ENCODE measurements around the gene P2RX6.
"Not testable (repeated sequence)": the region's sequence is repeated elsewhere in the genome, so short reads cannot be mapped to it uniquely, and the experiment has no call there.

Gene P2RX6

DNA sequence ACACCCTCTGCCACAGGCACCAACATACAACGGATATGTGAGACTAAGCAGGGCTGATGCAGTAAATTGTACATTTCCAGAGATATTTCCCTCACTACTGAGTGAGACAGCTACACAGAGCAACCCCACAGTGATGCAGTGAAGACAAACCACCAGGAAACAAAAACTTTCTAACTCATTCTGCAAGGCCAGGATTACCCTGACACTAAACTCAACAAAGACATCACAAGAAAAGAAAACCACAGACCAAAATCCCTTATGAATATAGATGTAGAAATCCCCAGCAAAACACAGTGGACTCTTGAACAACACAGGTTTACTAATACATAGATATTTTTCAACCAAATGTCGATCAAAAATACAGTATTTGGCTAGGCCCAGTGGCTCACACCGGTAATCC lies 18.9 kb downstream of the P2RX6 start:
- no peak for DNase-seq

DNA sequence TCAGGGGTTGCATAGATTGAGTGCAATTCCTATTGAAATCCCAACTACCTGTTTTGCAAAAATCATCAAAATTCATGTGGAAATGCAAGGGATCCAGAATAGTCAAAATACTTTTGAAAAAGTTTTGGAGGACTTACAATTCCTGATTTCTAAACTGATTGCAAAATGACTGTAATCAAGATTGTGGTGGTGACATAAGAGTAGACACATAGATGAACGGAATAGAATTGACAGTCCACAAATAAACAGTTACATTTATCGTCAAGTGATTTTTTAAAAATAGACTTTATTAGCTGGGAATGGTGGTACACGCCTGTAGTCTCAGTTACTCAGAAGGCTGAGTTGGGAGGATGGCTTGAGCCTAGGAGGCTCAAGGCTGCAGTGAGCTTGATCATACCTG lies 20.0 kb downstream of the P2RX6 start:
- no peak for DNase-seq

DNA sequence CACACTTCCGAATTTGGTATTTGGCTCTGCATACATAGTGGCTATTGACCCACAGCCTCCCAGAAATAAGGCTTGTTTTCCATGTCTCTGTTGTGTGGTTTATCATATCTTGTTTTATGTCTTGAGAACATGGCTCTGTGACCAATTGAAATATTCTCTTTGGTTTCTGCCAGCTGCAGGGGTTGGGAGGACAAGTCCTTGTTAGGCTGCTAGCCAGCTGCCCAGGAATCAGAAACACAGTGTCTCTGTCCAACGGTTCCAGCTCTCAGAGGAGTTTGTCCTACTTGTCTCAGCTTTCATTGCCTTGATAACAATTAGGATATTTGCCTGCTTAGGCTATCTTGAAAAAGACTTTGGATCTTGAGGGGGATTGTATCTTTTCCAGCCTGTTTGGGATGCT lies 23.4 kb downstream of the P2RX6 start:
- DNase-seq = no peak

DNA sequence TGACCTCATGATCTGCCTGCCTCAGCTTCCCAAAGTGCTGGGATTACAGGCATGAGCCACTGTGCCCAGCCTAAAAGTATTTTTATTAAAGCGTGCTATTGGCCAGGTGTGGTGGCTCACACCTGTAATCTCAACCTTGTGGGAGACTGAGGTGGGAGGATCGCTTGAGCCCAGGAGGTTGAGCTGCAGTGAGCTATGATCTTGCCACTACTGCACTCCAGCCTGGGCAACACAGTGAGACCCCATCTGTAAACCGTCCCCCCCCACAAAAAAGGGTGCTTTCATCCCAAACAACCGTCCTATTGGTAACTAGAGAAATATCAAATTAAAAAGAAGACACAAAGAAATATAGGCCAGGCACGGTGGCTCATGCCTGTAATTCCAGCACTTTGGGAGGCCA lies 24.2 kb downstream of the P2RX6 start:
- not testable (repeated sequence) for DNase-seq

DNA sequence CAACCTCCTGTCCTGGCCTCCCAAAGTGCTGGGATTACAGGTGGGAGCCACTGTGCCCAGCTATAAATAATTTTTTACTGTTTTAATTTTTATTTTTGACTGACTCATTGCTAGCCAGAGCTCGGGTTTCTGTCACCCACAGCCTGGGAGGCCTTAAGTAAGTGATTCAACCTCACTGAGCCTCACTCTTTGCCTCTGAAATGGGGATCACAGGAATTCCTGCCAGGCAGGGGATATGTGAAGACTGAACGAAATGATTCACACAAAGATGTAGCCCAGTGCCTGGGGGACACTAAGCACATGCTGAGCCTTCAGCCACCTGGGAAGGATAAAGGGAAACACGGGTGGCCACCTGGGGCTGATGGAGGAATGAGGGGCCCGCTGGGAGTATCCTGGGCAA lies 27.0 kb downstream of the P2RX6 start:
- no peak for DNase-seq

DNA sequence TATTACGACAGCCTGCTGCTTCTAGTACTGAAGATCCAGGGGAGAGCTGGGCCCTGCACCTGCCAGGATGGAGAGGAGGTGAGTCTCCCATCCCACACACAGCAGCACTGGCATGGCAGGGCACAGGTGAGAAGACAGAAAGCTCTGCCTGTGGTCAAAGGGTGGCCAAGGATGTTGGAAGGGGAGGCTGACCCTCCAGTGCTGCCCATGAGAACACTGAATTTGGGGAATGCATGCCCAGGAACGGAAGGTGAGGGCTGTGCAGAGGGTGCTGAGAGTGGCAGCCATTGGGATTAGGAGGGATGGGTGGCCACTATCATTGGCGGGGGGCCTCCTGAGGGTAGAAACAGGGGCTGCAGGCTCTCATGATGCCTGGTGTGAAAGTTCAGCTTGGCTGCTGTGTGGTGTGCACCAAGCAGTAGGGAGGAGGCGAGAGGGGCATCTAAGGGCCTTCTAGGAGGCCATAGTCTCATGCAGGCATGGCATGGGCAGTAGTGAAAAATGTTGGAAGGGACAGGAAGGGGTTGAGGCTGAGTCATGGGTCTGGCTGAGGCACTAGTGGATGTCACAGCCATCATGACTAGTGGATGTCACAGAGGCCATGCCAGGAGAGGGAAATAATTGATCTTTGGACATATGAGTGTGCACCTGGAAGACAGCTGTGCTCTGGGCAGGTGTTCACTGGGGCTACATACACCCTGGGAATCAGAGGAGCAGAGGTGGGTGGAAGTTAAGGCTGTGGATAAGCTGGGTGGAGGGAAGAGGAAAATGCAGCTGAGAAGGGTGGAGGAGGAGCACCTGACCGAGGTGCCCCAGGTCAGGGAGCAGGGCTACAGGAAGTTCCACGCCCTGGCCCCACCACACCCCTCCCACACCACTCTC lies 28.3 kb downstream of the P2RX6 start:
- DNase-seq = no peak

DNA sequence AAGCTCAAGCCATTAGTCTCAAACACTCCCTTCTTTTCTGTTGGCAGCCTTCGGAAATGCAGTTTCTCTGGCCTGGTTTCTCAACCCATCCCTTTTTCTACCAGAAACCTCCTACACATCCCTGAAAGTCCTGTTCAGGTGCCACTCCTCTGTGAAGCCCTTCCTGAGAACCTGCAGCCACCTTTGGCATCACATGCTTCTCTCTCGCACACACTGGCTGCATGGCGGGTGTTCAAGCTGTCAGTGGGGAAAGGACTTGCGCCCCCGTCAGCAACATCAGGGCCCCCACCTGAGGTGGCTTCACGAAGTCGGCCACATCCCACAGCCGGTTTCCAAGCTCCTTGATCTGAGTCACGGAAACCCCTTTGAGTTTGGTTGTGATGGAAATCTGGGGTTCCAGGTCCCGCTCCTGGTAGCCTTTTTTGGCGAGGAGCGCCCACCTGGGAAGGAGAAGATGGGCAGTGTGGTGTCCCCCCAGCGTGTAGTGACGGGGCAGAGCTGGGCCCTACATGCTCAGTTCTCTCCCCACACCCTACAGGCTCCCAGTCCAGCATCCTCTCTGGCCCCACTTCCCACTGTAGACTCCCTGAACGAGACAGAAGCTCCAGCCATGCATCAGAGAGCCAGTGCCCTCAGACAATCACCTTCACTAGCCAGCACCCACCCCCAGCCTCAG lies 29.0 kb downstream of the P2RX6 start:
- DNase-seq = no peak

DNA sequence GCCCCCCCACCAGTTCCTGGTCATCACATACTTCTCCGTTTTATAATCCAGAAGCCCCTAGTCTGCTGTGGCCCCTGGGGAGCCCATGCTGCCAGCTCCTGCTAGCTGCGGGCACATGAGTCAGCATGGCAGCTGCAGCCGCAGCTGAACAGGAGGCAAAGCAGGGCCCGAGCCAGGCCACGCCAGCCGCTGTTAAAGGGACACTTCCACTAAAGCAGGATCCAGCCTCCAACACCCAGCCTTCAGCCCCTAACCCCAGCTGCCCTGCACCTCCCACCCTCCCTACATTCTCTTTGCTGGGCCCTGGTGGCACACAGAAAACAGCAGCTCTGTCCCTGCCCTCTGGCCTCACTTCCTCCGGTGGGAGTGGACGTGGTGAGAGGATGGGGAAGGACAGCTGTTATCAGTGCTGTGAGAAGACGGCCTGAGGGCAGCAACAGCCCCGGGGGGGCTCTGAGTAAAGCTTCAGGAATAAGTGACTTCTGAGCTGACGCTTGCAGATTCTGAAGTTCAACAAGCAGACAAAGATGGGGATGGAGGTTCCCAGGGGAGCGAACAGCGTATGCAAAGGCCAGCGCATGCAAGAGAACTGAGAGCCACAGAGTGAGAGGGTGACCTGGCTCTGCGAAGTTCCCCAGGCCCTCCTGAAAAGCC lies 30.1 kb downstream of the P2RX6 start:
- no peak for DNase-seq

DNA sequence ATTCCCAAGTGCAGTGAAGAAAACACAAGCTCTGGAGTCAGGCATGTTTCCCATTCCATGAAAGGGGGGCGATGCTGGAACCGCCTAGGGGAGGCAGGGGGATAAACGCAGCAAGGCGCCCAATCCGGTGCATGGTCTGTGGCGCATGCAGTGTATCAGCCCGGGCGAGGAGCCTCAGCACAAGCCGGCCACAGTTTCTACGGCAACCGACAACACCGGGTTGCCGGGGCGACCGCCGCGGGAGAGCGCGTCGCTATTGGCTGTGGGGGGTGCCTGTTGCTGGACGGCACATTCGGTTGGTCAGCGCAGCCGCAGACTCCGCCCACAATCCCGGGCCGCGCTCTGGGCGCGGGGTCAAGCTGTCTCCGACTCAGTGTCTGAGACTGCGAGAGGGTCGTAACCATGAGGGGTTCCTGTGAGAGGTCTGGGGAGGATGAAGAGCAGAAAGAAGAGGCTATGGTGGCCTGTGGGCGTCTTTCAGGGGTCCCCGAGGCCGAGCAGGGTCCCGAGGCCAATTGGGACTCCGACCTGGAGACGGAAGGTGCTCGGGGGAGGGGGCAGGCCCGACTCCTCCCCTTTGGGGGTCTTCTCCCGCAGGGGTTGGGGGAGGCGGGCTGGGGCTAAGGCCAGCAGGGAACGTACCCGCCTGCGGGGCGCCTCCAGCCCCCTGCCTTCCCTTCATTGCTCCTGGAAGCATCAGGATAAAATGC lies 30.8 kb downstream of the P2RX6 start, which contains the start of gene LRRC74B:
Gene LRRC74B, plus strand, starts transcription at position 362 of the 710 bp plus-strand sequence. Its CDS starts 41 bp downstream, at position 403.
- peak; percentile 39 to 41 for DNase-seq

DNA sequence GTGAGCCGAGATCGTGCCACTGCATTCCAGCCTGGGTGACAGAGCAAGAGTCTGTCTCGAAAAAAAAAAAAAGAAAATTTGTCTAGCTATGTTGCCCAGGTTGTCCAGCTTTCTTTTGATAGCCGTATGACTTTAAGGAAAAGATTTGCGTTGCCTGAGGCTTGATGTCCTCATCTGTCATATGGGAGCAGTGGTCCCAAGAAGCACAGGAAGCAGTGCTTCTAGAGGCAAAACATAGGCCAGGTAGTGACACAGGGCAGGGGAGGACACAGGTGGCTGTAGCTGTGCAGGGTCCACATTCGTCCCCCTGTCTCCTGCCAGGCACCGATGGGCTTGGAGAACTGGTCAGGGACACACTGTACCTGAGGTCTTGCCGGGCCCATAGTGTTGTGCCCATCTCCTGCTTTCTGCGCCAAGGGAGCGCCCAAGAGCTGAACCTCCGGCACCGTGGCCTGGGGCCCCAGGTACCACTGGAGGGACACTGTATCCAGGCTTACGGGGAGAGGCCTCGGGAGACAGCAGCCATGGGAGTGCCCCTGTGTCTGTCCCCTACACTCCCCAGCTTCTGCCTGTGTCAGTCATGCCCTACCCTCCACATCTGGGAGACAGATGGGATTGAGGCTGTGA lies 32.2 kb downstream of the P2RX6 start:
- no peak for DNase-seq

DNA sequence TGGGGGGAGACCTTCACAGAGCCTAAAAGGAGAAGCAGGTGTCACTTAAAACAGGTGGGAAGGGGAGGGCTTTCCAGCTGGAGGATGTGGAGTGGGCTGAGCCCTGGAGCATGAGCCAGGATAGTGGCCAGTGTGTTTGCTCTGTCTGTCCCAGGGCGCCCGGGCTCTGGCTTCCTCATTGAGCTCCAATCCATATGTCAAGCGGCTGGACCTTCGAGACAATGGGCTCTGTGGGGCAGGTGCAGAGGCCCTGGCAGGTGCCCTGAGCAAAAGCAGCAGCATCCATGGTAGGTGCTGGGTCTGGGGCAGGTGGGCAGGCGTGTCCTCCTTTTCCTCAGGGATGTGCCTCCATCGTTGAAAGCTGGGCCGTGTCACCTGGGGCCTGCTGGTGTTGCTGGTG lies 32.8 kb downstream of the P2RX6 start:
- DNase-seq = no peak

DNA sequence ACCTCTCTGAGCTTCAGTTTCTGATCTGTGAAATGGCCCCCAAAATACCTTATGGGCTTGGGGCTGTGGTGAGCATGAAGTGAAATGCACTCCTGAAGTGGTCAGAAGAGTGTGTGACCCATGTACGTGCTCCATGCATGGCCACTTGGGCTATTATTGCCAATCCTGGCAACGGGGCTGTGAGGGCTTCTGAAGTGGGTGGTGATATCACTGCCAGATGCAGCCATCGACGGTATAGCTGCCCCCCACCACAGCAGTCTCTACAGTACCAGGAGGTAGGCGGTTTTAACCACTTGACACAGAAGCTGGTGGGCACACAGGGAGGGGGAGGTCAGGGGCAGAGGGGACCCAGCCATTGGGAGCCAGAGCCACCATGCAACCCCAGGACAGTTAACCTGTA lies 33.5 kb downstream of the P2RX6 start:
- not testable (repeated sequence) for DNase-seq

DNA sequence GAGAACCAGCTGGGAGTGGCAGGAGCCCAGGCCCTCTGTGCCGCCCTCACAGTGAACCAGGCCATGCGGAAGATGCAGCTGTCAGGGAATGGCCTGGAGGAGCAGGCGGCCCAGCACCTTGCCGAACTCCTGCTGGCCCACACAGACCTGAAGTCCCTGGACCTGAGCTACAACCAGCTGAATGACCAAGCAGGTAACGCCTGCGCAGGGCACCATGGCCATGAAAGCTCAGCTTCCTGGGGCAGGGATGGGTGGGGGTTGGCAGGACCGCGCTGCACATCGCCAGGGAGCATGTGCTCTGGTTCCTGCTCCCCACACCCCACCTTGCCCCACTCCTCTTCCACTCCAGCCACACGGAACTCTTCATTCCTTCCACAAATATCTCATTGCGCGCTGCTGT lies 34.0 kb downstream of the P2RX6 start:
- not testable (repeated sequence) for DNase-seq

DNA sequence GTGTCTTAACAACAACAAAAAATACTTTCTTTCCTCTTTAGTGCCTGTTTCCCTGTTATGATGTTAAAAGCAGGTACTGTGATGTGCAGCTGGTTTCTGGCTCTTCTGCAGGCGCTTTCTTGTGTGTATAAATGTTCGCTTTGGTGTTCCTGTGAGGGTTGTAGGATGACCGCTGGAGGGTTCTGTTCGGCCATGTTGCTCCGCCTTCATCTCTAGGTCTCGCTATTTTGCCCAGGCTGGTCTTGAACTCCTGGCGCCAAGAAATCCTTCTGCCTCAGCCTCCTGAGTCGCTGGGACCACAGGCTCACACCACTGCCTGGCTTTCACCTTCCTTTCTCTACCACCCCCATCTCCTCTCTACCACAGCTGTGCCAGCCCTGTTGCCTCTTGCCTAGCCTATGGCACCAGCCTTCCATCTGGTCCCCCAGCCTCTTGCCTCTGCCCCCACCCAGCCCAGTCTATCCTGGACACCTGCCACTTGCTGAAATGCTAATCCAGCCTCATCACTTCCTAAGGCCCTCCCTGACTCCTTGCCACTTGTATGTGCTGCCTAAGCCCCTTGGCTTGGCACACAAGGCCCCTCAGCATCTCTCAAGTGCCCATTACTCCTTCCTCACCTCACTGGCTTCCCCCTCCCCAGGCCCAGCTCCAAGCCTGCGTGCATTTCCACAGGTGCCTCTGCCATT lies 36.3 kb downstream of the P2RX6 start:
- DNase-seq = no peak

DNA sequence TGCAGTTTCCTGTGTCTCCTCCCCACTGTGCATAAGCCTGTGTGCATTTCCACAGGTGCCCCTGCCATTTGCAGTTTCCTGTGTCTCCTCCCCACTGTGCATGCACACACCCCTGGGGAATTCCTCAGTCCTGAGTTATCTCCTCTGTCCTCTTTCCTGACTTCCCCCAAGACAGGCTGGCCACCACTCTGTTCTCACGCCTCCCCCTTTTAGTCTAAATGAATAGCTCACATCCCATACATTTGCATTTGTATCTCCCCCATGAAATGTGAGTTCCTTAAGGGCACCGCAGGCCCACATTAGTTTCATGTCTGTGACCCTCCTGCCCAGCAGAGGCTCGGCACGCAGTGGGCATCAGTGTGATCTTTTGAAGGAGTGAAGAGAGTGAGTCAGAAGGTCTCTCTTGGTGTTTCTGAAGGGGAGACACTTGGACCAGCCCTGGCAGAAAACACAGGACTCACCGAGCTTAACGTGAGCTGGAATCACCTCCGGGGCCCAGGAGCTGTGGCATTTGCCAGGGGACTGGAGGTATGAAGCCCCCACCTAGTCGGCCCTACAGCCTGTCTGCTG lies 37.0 kb downstream of the P2RX6 start:
- DNase-seq = no peak

DNA sequence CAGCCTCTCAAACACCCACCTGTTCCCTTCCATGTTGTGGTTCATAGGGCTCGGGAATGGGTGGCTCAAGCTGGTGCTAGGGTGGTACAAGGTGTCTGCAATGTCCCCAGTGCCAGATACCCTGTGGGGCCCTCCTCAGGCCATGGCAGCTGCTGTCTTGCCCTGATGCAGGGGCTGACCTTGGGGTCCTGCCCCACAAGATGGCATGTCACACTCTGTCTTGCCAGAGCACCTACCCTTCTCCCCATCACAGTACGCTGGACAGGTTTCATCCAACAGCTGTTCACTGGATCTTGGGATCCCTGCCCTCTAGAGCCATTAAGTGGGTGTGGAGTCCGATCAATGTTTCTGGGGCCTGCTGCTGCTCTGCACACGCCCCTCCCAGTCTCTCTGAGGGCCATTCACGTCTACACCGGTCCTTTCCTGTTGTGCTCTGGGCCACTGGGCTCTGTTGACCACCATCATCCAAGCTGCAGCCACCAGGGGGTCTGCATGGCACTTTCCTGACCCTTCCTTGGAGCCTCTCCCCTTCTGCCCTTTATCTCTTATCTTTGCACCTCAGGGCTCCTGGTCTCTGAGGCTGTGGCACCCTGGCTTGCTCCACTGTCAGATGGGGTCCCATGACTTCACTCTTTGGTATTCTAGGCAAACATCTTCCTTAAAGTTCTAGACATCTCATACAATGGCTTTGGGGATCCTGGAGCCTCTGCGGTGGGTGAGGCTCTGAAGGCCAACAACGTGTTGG lies 37.9 kb downstream of the P2RX6 start:
- DNase-seq = no peak

DNA sequence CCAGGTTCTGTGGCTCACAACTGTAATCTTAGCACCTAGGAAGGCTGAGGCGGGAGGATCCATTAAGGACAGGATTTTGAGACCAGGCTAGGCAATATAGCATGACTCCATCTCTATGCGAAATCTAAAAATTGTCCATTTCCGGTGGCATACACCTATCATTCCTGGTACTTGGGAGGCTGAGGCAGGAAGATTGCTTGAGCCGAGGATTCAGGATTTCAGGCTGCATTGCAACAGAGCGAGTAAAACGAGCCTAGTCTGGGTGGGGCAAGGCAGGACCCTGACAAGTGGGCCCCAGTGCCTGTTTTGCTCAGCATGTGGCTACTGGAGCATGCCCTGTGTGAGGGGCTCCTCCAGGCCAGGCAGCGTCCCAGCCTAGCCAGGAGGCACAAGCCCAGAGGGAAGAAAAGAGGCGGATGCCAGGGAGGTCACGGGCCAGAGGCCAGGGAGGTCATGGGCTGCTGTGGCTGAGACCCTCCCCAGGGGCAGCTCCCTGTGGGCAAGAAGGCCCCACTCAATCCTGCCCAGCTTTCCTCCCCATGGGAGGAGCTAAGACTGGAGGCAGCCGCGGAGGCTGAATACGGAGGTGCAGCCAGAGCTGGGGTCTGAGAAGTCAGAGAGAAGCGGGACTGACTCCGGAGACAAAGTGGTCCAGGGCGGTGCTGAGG lies 39.2 kb downstream of the P2RX6 start:
- DNase-seq = no peak

DNA sequence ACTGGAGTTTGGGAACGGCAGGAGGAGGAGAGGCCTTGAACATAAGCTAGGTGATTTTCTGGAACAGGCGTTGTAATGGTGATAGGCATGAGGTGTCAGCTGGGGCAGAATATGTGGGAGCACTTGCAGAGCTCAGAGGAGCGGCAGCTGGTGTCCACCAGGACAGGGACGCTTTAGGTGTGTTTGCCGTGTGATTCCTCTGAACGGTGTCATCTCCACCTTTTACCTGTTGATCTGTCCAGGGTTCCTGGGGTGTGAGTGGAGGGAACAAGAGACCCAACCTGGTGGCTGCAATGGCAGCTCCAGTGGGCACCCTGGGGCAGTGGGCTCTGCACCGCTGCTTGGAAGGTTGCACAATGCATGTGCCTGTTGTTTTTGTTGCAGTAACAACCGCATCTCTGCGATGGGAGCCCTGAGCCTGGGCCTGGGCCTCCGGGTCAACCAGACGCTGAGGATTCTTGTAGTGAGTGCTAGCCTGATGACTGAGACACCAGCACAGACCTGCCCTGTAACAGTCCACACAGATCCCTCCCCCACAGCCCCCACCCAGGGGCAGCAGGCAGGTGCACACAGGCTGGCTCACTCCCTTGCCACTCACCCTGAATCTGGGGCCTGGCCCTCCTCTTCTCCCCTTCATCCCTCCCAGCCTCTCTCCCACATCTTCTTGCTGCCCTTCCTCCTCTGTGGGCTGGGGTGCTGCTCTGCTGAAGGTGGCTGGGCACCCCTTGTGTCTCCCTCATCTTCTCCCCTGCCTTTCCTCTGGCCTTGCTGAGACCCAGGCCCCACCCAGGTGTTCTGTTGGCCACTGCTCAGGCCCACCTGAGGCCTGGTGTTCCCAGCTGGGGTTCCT lies 40.0 kb downstream of the P2RX6 start:
- no peak for DNase-seq

DNA sequence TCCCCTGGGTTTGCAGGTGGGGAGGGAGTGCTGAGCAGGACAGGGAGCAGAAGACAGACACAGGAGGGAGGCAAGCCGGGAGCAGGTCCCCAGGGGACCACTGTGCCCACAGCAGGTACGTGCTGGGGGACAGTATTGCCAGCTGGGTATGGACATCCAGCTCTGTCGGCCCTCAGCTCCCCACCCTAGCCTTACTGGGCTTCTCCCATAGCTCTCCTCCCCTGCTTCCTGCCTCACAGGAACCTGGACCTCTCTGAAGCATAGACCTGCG lies 40.5 kb downstream of the P2RX6 start:
- no peak for DNase-seq

DNA sequence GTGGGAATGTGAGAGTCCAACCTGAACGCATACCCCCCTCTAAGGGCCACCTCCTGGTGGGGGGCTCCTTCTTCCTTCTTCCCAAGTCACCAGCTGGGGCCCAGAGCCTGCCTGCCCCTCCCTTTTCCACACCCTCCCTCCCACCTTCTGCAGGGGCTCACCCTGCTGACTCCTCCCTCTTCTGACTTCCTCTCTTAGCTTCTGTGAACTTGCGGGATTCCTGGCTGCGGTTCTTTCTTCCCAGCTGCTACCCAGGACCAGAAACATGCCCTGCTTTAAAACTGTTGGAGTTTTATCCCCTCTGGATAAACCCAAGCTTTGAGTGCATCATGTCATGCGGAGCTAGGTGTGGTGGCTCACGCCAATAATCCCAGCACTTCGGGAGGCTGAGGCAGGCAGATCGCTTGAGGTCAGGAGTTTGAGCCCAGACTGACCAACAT lies 40.9 kb downstream of the P2RX6 start:
- DNase-seq = no peak

Data from activated CD4-positive, alpha-beta T cell treated with anti-CD3 and anti-CD28 coated beads, Interleukin-2, amount 50 U/mL, for 4 hours (primary cell).